Measurements from ENCODE around the gene CDK6.
A peak's percentile ranks its signal among the peaks of the same experiment; 100 is the strongest.

Gene CDK6

GRCh38 chr7:92716825-92717580, 119.4 kb downstream of the CDK6 start:
- DNase-seq (ENCODE audit: low read depth) = peak; percentile 38
- TF ChIP-seq CTCF (IDR thresholded peaks at IDR 0.05; ENCODE audit: insufficient read depth, low read depth, low read length, missing control alignments) = no peak
- H3K4me3 ChIP-seq (ENCODE audit: low read length) = no peak overlapping the region

- no peak overlapping the region for H3K4me3 ChIP-seq (ENCODE audit: low read length)
- DNase-seq (ENCODE audit: low read depth) = no peak
- no peak for TF ChIP-seq CTCF (IDR thresholded peaks at IDR 0.05; ENCODE audit: insufficient read depth, low read depth, low read length, missing control alignments)
Observed at GRCh38 chr7:92715963-92716362, 120.4 kb downstream of the CDK6 start.

GRCh38 chr7:92714767-92715166, 121.6 kb downstream of the CDK6 start:
- H3K4me3 ChIP-seq (ENCODE audit: low read length) = no peak overlapping the region
- no peak for TF ChIP-seq CTCF (IDR thresholded peaks at IDR 0.05; ENCODE audit: insufficient read depth, low read depth, low read length, missing control alignments)
- DNase-seq (ENCODE audit: low read depth) = no peak

- no peak overlapping the region for H3K4me3 ChIP-seq (ENCODE audit: low read length)
- DNase-seq (ENCODE audit: low read depth) = no peak
- TF ChIP-seq CTCF (IDR thresholded peaks at IDR 0.05; ENCODE audit: insufficient read depth, low read depth, low read length, missing control alignments) = no peak
Observed at GRCh38 chr7:92714280-92714679, 122.1 kb downstream of the CDK6 start.

- H3K4me3 ChIP-seq (ENCODE audit: low read length) = no peak overlapping the region
- no peak for TF ChIP-seq CTCF (IDR thresholded peaks at IDR 0.05; ENCODE audit: insufficient read depth, low read depth, low read length, missing control alignments)
- DNase-seq (ENCODE audit: low read depth) = no peak
Observed at GRCh38 chr7:92709912-92710311, 126.5 kb downstream of the CDK6 start.

- no peak for DNase-seq (ENCODE audit: low read depth)
- no peak overlapping the region for H3K4me3 ChIP-seq (ENCODE audit: low read length)
- no peak for TF ChIP-seq CTCF (IDR thresholded peaks at IDR 0.05; ENCODE audit: insufficient read depth, low read depth, low read length, missing control alignments)
Observed at GRCh38 chr7:92709150-92709549, 127.2 kb downstream of the CDK6 start.

All from epithelial cell of esophagus (primary cell).